HG03460 (cell line): ENCODE measurements around the gene CCDC127.
"Not testable (repeated sequence)": the region's sequence is repeated elsewhere in the genome, so short reads cannot be mapped to it uniquely, and the experiment has no call there.

Source experiments
- ATAC-seq: cut with Tn5 transposase; IDR thresholded peaks from one replicate; pipeline ENCODE4 v1.9.1; 2021; ENCODE audit not compliant: unreplicated experiment

The CCDC127 gene, protein sequence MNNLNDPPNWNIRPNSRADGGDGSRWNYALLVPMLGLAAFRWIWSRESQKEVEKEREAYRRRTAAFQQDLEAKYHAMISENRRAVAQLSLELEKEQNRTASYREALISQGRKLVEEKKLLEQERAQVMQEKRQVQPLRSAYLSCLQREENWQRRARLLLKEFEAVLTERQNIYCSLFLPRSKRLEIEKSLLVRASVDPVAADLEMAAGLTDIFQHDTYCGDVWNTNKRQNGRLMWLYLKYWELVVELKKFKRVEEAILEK

GRCh38 chr5:217494-218456 is at the start of gene CCDC127, which contains the start of gene SDHA:
Gene CCDC127, minus strand, starts transcription at chr5:218153. Its CDS starts 1,304 bp downstream, at chr5:216849.
Gene SDHA, plus strand, starts transcription at chr5:218320. Its CDS starts 36 bp downstream, at chr5:218356.
- ATAC-seq = peak; percentile 68

DNA sequence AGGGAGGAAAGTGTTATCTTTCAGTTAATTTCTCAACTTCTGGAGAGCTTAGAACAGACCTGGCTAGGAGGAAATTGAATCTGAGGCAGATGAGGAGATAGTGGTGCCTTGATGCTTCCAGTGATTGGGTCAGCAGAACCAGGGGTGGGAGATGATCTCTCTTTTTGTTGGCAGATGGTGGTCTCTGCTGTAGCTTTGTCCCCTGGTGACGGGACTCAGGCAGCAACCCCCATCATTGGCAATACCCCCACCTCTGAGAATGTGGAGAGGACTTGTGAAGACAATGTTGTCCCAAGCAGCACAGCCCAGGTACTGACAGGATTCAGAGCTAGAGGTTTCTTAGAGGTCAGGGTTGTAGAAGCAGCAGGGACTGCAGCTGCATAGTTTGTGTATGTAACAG is 49.8 kb upstream of the CCDC127 start:
- no peak for ATAC-seq

DNA sequence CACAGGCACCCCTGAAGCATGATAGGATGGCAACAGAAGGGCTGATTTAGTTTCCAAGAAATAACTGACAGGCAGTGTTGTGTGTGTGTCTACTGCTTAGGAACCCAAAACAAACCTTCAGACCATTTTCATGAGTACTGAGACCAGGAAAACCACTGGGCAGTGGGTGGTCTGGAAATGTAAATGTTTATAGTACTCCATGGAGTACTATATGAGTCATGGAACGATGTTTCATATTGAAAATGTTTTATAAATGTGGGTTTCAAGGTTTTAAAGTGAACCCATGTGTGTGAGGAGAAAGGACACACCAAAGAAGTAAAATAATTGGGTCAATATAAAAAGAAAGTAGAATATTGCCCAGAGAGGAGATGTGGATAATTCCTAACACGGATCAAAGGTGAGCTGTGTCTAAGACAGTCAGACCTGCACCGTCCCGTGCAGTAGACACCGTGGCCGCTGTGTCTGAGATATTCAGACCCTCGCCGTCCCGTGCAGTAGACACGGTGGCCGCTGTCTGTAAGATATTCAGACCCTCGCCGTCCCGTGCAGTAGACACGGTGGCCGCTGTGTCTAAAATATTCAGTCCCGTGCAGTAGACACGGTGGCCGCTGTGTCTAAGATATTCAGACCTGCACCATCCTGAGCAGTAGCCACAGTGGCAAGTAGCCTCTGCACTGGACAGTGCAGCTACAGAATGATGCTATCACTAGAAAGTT is 48.5 kb upstream of the CCDC127 start:
- ATAC-seq = not testable (repeated sequence)

DNA sequence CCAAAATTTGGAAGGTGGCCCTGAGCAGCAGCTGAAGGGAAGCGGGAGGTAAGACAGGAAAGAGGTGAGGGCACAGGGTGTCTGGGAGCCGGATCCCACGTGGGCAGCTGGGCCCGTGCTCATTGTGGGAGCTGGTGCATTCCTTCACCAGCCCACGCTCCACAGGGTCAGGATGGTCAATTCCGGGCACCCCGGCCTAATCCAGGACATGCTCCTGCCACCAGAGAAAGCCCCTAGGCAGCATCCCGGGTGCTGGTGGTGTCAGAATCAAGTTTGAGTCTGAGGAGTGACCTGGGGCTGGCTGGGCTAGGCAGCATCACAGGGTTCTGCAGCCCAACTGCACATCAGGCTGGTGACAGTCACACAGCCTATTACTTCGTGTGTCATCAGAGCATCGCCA is 46.4 kb upstream of the CCDC127 start:
- no peak for ATAC-seq

DNA sequence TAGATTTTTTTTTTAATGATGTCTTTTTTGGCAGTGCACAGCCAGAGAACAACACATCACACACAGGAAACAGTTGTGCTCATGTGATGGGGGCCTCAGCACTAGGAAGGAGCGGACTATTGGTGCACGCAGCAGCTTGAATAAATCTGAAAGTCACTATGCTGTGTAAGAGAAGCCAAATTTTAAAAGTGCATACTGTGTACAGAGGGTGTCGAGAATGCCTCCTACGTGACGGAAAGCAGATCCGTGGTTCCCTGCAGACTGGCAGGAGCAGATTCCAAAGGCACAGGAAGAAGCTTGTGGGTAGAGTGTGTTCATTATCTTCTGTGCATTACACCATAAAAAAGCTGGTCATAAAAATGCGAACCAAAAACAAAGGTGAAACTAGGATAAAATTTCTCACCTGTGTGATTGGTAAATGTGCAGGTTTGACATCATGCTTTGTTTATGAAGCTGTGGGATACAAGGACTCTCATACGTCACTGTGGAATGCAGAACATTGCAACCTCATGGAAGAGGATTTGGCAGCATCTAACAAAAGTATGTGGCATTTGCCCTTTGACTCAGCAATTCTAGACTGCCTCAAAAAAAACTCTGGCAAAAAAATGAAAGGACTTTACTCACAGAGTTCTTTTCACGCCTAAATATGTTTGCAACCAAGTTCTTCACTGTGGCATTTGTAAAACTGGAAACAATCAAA is 45.5 kb upstream of the CCDC127 start:
- ATAC-seq = not testable (repeated sequence)

GRCh38 chr5:257148-257547 is 39.2 kb upstream of the CCDC127 start:
- ATAC-seq = no peak

DNA sequence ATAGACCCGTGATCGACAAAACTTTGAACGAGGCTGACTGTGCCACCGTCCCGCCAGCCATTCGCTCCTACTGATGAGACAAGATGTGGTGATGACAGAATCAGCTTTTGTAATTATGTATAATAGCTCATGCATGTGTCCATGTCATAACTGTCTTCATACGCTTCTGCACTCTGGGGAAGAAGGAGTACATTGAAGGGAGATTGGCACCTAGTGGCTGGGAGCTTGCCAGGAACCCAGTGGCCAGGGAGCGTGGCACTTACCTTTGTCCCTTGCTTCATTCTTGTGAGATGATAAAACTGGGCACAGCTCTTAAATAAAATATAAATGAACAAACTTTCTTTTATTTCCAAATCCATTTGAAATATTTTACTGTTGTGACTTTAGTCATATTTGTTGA is 38.4 kb upstream of the CCDC127 start:
- not testable (repeated sequence) for ATAC-seq

DNA sequence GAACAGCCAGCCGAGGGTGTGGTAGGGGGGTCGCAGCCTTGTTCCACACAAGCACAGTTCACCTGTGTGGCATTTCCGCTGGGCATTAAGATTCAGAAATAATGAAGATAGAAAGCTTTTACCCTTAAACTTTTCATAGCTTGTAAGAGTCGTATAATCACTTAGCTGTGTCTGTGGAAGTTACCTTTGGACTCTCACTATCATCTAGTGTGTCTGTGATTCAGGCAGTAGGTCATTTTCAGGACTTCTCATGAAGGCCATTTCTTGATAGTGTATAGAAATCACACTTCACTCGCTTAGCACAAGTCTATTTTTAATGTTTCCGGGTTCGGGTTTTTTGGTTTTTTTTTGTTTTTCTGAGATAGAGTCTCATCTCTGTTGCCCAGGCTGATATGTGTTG is 37.2 kb upstream of the CCDC127 start:
- ATAC-seq = not testable (repeated sequence)

- not testable (repeated sequence) for ATAC-seq
Observed at GRCh38 chr5:254322-254721, 36.4 kb upstream of the CCDC127 start.

- ATAC-seq = no peak
Observed at GRCh38 chr5:252546-252945, 34.6 kb upstream of the CCDC127 start.

- not testable (repeated sequence) for ATAC-seq
Observed at GRCh38 chr5:251975-252374, 34.0 kb upstream of the CCDC127 start.

DNA sequence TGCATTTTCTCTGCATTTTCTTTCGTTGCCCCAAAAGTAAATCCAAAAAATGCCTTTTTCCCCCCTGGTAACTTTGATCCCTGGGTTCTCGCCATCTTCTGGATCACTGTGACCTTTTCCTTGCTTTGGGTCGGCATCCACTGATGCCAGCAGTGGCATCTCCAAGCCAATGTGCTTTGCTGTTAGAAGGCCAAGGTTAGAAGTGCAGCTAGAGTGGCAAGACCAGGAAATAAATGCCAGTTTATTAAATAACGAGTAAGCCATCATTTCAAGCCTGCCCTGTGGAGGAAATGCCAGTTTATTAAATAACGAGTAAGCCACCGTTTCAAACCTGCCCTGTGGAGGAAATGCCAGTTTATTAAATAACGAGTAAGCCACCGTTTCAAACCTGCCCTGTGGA is 33.6 kb upstream of the CCDC127 start:
- ATAC-seq = not testable (repeated sequence)

DNA sequence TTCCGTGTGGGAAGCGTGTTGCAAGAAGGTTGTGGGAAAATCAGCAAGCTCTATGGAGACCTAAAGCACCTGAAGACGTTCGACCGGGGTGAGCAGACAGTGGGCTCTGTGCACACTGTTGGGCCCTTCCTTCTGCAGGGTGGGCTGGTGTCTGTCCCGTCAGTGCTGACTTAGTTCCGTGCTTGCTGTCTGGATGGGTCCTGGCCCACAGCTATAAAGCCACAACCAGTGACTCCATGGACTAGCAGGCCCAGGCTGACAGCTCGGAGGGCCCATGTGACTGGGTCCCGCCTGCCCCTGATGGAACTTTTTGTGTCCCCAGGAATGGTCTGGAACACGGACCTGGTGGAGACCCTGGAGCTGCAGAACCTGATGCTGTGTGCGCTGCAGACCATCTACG is 33.1 kb upstream of the CCDC127 start:
- ATAC-seq = not testable (repeated sequence)

GRCh38 chr5:250396-250795 is 32.4 kb upstream of the CCDC127 start:
- not testable (repeated sequence) for ATAC-seq

- not testable (repeated sequence) for ATAC-seq
Observed at GRCh38 chr5:245717-246116, 27.8 kb upstream of the CCDC127 start.

- ATAC-seq = not testable (repeated sequence)
Observed at GRCh38 chr5:243683-244367, 25.9 kb upstream of the CCDC127 start.

- not testable (repeated sequence) for ATAC-seq
Observed at GRCh38 chr5:241045-241669, 23.2 kb upstream of the CCDC127 start.

GRCh38 chr5:240550-240949 is 22.6 kb upstream of the CCDC127 start:
- not testable (repeated sequence) for ATAC-seq

DNA sequence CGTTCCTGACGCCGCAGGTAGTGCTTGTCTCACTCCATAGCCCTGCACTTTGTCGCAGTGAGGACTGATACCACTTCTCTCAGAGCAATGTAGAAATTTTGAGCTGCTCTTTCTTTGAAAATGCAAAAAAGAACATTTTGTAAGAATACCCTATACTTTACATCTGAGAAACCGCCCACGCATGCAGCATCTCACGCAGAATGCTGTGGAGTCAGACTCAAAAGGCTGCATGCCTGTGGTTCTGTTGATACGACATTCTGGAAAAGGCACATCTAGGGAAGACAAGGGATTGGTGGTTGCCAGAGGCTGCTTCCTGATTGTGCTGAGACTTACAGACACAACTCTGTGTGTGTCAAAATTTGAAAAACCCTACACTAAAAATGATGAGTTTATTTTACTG is 20.0 kb upstream of the CCDC127 start:
- not testable (repeated sequence) for ATAC-seq
